ENCODE data around the gene PLA2G4E. TPM values are rescaled to one million over a fixed set of nuclear protein-coding genes. Genes with fewer than 3 reads are reported as not detected.

PLA2G4E gene
- total and polyA plus RNA-seq, 7 donors = 0.13 TPM; not detected in 6

DNA sequence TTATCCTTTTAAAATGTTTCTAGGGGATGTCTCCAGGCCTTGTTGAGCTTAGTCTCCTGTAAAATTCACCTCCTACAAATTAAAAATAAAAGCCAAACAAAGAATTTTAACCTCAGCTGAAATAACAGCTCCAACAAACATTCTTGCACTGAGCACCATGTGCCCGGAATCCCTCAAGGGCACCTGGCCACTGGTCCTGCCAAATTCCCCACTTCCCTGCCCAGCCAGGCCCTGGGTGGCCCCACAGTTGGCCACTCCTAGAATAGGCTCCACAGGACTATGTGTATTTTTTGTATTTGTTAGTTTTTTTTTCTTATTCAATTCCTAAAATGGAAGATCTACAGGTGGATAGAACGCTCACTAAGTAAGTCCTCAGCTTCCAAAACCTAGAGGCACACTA is 33.1 kb upstream of the PLA2G4E start:
- H3K27me3 ChIP-seq = peaks cover 0 to 4% (median 0%) of the 10 kb centered on the region in 3 donors
- DNase-seq = no peak
- TF ChIP-seq POLR2A (IDR thresholded peaks at IDR 0.05) (no peak), EP300 (IDR thresholded peaks at IDR 0.05) (no peak), POLR2AphosphoS5 (IDR thresholded peaks at IDR 0.05) (no peak)
- TF ChIP-seq, protein P1, sequence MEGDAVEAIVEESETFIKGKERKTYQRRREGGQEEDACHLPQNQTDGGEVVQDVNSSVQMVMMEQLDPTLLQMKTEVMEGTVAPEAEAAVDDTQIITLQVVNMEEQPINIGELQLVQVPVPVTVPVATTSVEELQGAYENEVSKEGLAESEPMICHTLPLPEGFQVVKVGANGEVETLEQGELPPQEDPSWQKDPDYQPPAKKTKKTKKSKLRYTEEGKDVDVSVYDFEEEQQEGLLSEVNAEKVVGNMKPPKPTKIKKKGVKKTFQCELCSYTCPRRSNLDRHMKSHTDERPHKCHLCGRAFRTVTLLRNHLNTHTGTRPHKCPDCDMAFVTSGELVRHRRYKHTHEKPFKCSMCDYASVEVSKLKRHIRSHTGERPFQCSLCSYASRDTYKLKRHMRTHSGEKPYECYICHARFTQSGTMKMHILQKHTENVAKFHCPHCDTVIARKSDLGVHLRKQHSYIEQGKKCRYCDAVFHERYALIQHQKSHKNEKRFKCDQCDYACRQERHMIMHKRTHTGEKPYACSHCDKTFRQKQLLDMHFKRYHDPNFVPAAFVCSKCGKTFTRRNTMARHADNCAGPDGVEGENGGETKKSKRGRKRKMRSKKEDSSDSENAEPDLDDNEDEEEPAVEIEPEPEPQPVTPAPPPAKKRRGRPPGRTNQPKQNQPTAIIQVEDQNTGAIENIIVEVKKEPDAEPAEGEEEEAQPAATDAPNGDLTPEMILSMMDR (IDR thresholded peaks at IDR 0.05) = no peak
- WGBS, 2 donors = 71 to 90% methylated on average over 2 of the region's 2 CpGs
- H3K4me1 ChIP-seq = peaks cover 0 to 10% (median 8%) of the 10 kb centered on the region in 4 donors
- intact Hi-C loops (cut with DNase I) = no loop called here
- no peaks in the 10 kb centered on the region for H3K9me3 ChIP-seq
- H3K36me3 ChIP-seq = no peaks in the 10 kb centered on the region
- H3K27ac ChIP-seq = no peak overlapping the region
- no peak overlapping the region for H3K4me3 ChIP-seq

DNA sequence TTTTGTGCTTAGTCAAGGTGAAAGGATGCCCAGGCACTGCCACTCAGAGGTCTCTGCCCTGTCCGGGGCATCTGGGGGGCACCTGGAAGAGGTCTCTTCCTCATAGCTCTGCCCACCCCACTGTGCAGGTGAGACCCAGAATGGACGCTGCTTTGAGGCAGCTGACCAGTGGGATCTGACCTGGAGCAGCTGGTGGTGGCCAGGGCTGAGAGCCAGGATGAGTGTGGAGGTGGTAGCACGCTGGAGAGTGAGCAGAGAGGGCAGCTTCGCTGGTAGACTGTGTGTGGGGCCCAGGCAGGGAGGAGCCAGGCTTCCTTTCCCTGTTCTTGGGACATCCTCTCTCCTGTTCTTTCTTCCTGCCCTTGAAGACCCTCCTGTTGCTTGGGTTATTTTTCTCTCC is 32.2 kb upstream of the PLA2G4E start:
- no peaks in the 10 kb centered on the region for H3K9me3 ChIP-seq
- H3K4me1 ChIP-seq = peaks cover 0 to 10% (median 8%) of the 10 kb centered on the region in 4 donors
- TF ChIP-seq, protein P1 (IDR thresholded peaks at IDR 0.05) = no peak
- TF ChIP-seq EP300 (IDR thresholded peaks at IDR 0.05) (no peak), POLR2A (IDR thresholded peaks at IDR 0.05) (no peak), POLR2AphosphoS5 (IDR thresholded peaks at IDR 0.05) (no peak)
- H3K4me3 ChIP-seq = no peak overlapping the region
- intact Hi-C loops (cut with DNase I) = no loop called here
- H3K27ac ChIP-seq = no peak overlapping the region
- 84 to 92% methylated on average over 4 of the region's 4 CpGs for WGBS, 2 donors
- peaks cover 0 to 6% (median 0%) of the 10 kb centered on the region in 3 donors for H3K27me3 ChIP-seq
- no peak for DNase-seq
- no peaks in the 10 kb centered on the region for H3K36me3 ChIP-seq

DNA sequence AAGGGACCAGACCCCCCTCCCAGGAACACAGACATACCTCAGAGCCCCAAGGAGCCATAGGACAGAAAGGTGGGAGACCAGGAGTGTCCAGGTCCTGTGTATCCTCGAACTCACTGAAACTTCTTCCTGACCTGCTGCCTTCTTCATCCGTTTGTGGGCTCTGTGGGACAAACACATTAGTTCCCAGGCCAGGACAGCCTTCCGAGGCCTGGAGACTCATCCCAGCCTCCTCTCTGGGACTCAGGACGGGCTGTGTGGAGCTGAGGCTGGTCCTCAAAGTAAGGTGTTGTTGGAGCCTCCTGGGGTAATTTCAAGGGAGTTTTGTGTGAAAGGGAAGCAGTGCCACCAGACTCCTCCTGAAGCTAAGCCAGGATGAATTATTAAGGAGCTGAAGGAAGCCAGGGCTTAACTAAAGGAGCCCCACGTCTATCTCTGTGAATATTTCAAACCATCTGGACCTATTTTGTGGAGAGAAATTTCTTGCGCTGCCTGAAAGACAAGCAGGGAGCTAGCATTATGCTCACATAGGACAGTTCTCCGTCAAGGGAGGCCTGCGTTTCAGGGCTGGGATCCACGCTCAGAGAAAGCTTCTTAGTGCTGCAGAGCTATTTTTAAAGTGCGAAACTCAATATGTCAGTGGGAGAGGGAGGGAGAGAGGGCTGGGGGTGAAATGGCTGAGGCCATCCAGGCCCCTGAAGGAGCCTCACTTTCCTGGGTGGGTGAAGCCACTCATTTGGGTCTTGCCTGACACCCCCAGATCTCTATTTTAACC is 29.8 kb upstream of the PLA2G4E start:
- Histone ChIP-seq H3K4me1 (no peaks in the 10 kb centered on the region), H3K9me3 (no peaks in the 10 kb centered on the region), H3K27me3 (peaks cover 0 to 6% (median 0%) of the 10 kb centered on the region in 3 donors), H3K36me3 (no peaks in the 10 kb centered on the region), H3K4me3 (no peak overlapping the region), H3K27ac (no peak overlapping the region)
- TF ChIP-seq EP300 (IDR thresholded peaks at IDR 0.05) = no peak
- TF ChIP-seq, protein P1 (IDR thresholded peaks at IDR 0.05) = no peak
- no peak for TF ChIP-seq POLR2AphosphoS5 (IDR thresholded peaks at IDR 0.05)
- no peak for TF ChIP-seq POLR2A (IDR thresholded peaks at IDR 0.05)
- WGBS, 2 donors = 88 to 89% methylated on average over 10 of the region's 10 CpGs
- intact Hi-C loops (cut with DNase I) = no loop called here
- no peak for DNase-seq

DNA sequence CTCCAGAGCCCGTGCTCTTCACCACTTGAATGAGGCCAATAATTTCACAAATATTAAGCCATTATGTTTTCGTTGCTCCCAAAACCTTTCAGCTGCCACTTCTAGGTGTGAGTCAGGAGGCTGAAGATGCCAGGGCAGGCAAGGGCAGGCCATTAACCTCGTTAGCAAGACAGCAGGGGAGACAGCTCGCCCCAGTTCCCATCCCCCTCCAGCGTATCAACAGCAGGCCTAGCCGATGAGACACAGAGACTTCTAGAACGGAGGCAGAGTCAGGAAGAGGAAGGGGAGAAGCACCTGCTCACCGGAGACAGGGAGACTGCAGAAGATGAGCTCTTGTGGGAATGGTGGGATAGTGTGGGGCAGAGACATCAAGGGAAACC is 28.0 kb upstream of the PLA2G4E start:
- no peaks in the 10 kb centered on the region for H3K9me3 ChIP-seq
- DNase-seq = no peak
- H3K4me3 ChIP-seq = no peak overlapping the region
- intact Hi-C loops (cut with DNase I) = no loop called here
- H3K27ac ChIP-seq = no peak overlapping the region
- 90 to 91% methylated on average over 8 of the region's 8 CpGs for WGBS, 2 donors
- H3K36me3 ChIP-seq = no peaks in the 10 kb centered on the region
- no peaks in the 10 kb centered on the region for H3K4me1 ChIP-seq
- peaks cover 0 to 6% (median 0%) of the 10 kb centered on the region in 3 donors for H3K27me3 ChIP-seq
- TF ChIP-seq, protein P1 (IDR thresholded peaks at IDR 0.05) = no peak
- TF ChIP-seq POLR2AphosphoS5 (IDR thresholded peaks at IDR 0.05) (no peak), POLR2A (IDR thresholded peaks at IDR 0.05) (no peak), EP300 (IDR thresholded peaks at IDR 0.05) (no peak)
